ENCODE results near the gene LSP1. TPM values are rescaled to one million over a fixed set of nuclear protein-coding genes. Genes with fewer than 3 reads are reported as not detected.

The LSP1 gene
- total and polyA plus RNA-seq, 2 experiments from 2014 or later, result 29.9 to 47.0 TPM

GRCh38 chr11:1891831-1892115, 38.9 kb downstream of the LSP1 start, which contains the start of gene PRR33:
PRR33 (minus strand) TSS chr11:1891895; CDS start chr11:1890584, 1,311 bp downstream.
- Histone ChIP-seq H3K27ac (no peak within 1 kb of the TSS), H3K79me2 (no peaks in the 10 kb centered on the region), H3K4me1 (ENCODE audit: insufficient read depth) (no peaks in the 10 kb centered on the region), H2AFZ (no peak within 1 kb of the TSS), H3K9me2 (replicated peaks; ENCODE audit: insufficient read depth) (no peaks in the 10 kb centered on the region), H3K27me3 (no peaks in the 10 kb centered on the region), H3K9me3 (ENCODE audit: low read depth) (no peaks in the 10 kb centered on the region), H3K4me2 (no peak within 1 kb of the TSS), H3K36me3 (replicated peaks; ENCODE audit: insufficient read depth, low read depth) (no peaks in the 10 kb centered on the region), H3K4me3 (no peak within 1 kb of the TSS), H4K20me1 (ENCODE audit: insufficient read depth, poor library complexity, severe bottlenecking) (no peaks in the 10 kb centered on the region)
- WGBS (ENCODE audit: low lambda C conversion rate, missing lambda C conversion rate), result no CpG with 5 or more reads among the region's 7 CpGs
- TF ChIP-seq CTCF (IDR thresholded peaks at IDR 0.05; ENCODE audit: poor library complexity), result no peak
- no peak for TF ChIP-seq EZH2 (IDR thresholded peaks at IDR 0.05; ENCODE audit: borderline replicate concordance)
- no peak for TF ChIP-seq EZH2phosphoT487 (IDR thresholded peaks at IDR 0.05; ENCODE audit: low read depth, severe bottlenecking, unreplicated experiment)
- no peak for DNase-seq (ENCODE audit: low spot score)

GRCh38 chr11:1892116-1892515, 39.2 kb downstream of the LSP1 start:
- Histone ChIP-seq H3K79me2 (no peaks in the 10 kb centered on the region), H3K27ac (no peak overlapping the region), H3K4me2 (no peak overlapping the region), H3K27me3 (no peaks in the 10 kb centered on the region), H3K9me3 (ENCODE audit: low read depth) (no peaks in the 10 kb centered on the region), H2AFZ (no peak overlapping the region), H3K4me1 (ENCODE audit: insufficient read depth) (no peaks in the 10 kb centered on the region), H3K36me3 (replicated peaks; ENCODE audit: insufficient read depth, low read depth) (no peaks in the 10 kb centered on the region), H3K4me3 (no peak overlapping the region), H3K9me2 (replicated peaks; ENCODE audit: insufficient read depth) (no peaks in the 10 kb centered on the region), H4K20me1 (ENCODE audit: insufficient read depth, poor library complexity, severe bottlenecking) (no peaks in the 10 kb centered on the region)
- WGBS (ENCODE audit: low lambda C conversion rate, missing lambda C conversion rate), result 93% methylated on average over 7 of the region's 7 CpGs
- TF ChIP-seq EZH2phosphoT487 (IDR thresholded peaks at IDR 0.05; ENCODE audit: low read depth, severe bottlenecking, unreplicated experiment), result no peak
- no peak for TF ChIP-seq EZH2 (IDR thresholded peaks at IDR 0.05; ENCODE audit: borderline replicate concordance)
- no peak for TF ChIP-seq CTCF (IDR thresholded peaks at IDR 0.05; ENCODE audit: poor library complexity)
- no peak for DNase-seq (ENCODE audit: low spot score)

- Histone ChIP-seq H3K4me3 (no peak overlapping the region), H3K9me2 (replicated peaks; ENCODE audit: insufficient read depth) (no peaks in the 10 kb centered on the region), H3K79me2 (no peaks in the 10 kb centered on the region), H3K4me2 (no peak overlapping the region), H3K4me1 (ENCODE audit: insufficient read depth) (no peaks in the 10 kb centered on the region), H3K9me3 (ENCODE audit: low read depth) (no peaks in the 10 kb centered on the region), H4K20me1 (ENCODE audit: insufficient read depth, poor library complexity, severe bottlenecking) (no peaks in the 10 kb centered on the region), H3K36me3 (replicated peaks; ENCODE audit: insufficient read depth, low read depth) (no peaks in the 10 kb centered on the region), H3K27ac (no peak overlapping the region), H2AFZ (no peak overlapping the region), H3K27me3 (no peaks in the 10 kb centered on the region)
- no peak for TF ChIP-seq EZH2 (IDR thresholded peaks at IDR 0.05; ENCODE audit: borderline replicate concordance)
- WGBS (ENCODE audit: low lambda C conversion rate, missing lambda C conversion rate), result 86% methylated on average over 4 of the region's 5 CpGs
- DNase-seq (ENCODE audit: low spot score), result no peak
Observed at GRCh38 chr11:1892558-1892957, 39.7 kb downstream of the LSP1 start.

GRCh38 chr11:1893581-1894359, 40.9 kb downstream of the LSP1 start:
- Histone ChIP-seq H3K4me3 (no peak overlapping the region), H3K27ac (no peak overlapping the region), H3K9me3 (ENCODE audit: low read depth) (no peaks in the 10 kb centered on the region), H3K27me3 (no peaks in the 10 kb centered on the region), H3K4me1 (ENCODE audit: insufficient read depth) (no peaks in the 10 kb centered on the region), H3K36me3 (replicated peaks; ENCODE audit: insufficient read depth, low read depth) (no peaks in the 10 kb centered on the region), H2AFZ (no peak overlapping the region), H4K20me1 (ENCODE audit: insufficient read depth, poor library complexity, severe bottlenecking) (no peaks in the 10 kb centered on the region), H3K9me2 (replicated peaks; ENCODE audit: insufficient read depth) (no peaks in the 10 kb centered on the region), H3K79me2 (no peaks in the 10 kb centered on the region), H3K4me2 (no peak overlapping the region)
- TF ChIP-seq EZH2phosphoT487 (IDR thresholded peaks at IDR 0.05; ENCODE audit: low read depth, severe bottlenecking, unreplicated experiment) (no peak), EZH2 (IDR thresholded peaks at IDR 0.05; ENCODE audit: borderline replicate concordance) (no peak), CTCF (IDR thresholded peaks at IDR 0.05; ENCODE audit: poor library complexity) (no peak)
- no peak for DNase-seq (ENCODE audit: low spot score)
- WGBS (ENCODE audit: low lambda C conversion rate, missing lambda C conversion rate), result 86% methylated on average over 2 of the region's 5 CpGs
